SIG-M5 treated with dmso at 0.1 percent for 504 hours (cell line): Measurements from ENCODE around the gene CDA.

Experiments
- DNase-seq: peaks from one replicate; lab custom pipeline; 2025; ENCODE audit not compliant: unreplicated experiment; lab: John Stamatoyannopoulos, UW

Gene CDA

GRCh38 chr1:20648438-20648837 is 59.5 kb downstream of the CDA start:
- no peak for DNase-seq

GRCh38 chr1:20648946-20649345 is 60.0 kb downstream of the CDA start:
- no peak for DNase-seq

GRCh38 chr1:20652300-20652699 is 63.4 kb downstream of the CDA start:
- no peak for DNase-seq

GRCh38 chr1:20654104-20654690 is 65.3 kb downstream of the CDA start:
- DNase-seq = no peak

- no peak for DNase-seq
Observed at GRCh38 chr1:20657024-20657423, 68.1 kb downstream of the CDA start.

- no peak for DNase-seq
Observed at GRCh38 chr1:20658166-20658915, 69.4 kb downstream of the CDA start.

GRCh38 chr1:20660363-20660762 is 71.5 kb downstream of the CDA start:
- peak; percentile 16 for DNase-seq

GRCh38 chr1:20660847-20661206 is 71.9 kb downstream of the CDA start:
- DNase-seq = no peak

GRCh38 chr1:20661207-20662109 is 72.6 kb downstream of the CDA start, which contains the start of gene DDOST:
TSS of gene DDOST (minus strand) at chr1:20661369. CDS start at chr1:20661350, 19 bp downstream.
- peak; percentile 96 for DNase-seq

- DNase-seq = no peak
Observed at GRCh38 chr1:20662110-20662475, 73.2 kb downstream of the CDA start.

GRCh38 chr1:20663365-20663764 is 74.5 kb downstream of the CDA start:
- no peak for DNase-seq

GRCh38 chr1:20663969-20664715 is 75.2 kb downstream of the CDA start:
- DNase-seq = no peak

- no peak for DNase-seq
Observed at GRCh38 chr1:20665726-20666125, 76.8 kb downstream of the CDA start.

GRCh38 chr1:20666146-20666545 is 77.2 kb downstream of the CDA start:
- no peak for DNase-seq

GRCh38 chr1:20666804-20667203 is 77.9 kb downstream of the CDA start:
- DNase-seq = no peak
